Liver (tissue), 2 donors: ENCODE results near the gene PSMB4.

Source experiments
- GABPA ChIP-seq, 2 donors: IDR thresholded peaks in 1 of 2; conservative IDR thresholded peaks in 1 of 2; 2 replicates each; pipeline ENCODE4 v1.6.1; 2016; ENCODE audit warnings: antibody characterized with exemption in 2 of 2, mild to moderate bottlenecking in 1 of 2, moderate library complexity in 1 of 2
- ZBTB33 ChIP-seq: IDR thresholded peaks from 2 replicates; pipeline ENCODE4 v1.6.1; 2016; ENCODE audit warnings: antibody characterized with exemption
- donor health status: healthy.

GRCh38 chr1:151369302-151369610 is 30.1 kb upstream of the PSMB4 start:
- TF ChIP-seq ZBTB33 (no peak), GABPA (IDR thresholded peaks at IDR 0.05 in 1 of 2, conservative IDR thresholded peaks at IDR 0.05 in 1 of 2) (no peak)
